Vagina (tissue), 2 donors: ENCODE measurements around the gene ELOVL6. TPM values are rescaled to one million over a fixed set of nuclear protein-coding genes. Genes with fewer than 3 reads are reported as not detected.

ENCODE experiments used
- DNase-seq, 2 donors: peaks; one replicate each; pipeline ENCODE4 v3.0.0-alpha.2; 2017; ENCODE audit errors: extremely low spot score in 2 of 2
- H3K27ac ChIP-seq: fragments of 200-600 bp; sonication (generic); one replicate; pipeline ENCODE4 v1.5.1; 2019
- H3K27me3 ChIP-seq: fragments of 200-600 bp; sonication (generic); one replicate; pipeline ENCODE4 v1.5.1; 2019
- H3K36me3 ChIP-seq, 2 donors: fragments of 200-600 bp; sonication (generic); one replicate each; pipeline ENCODE4 v1.5.1; 2017 to 2019
- H3K4me1 ChIP-seq: fragments of 200-600 bp; sonication (generic); one replicate; pipeline ENCODE4 v1.5.1; 2019
- H3K4me3 ChIP-seq, 2 donors: fragments of 200-600 bp; sonication (generic); 1 replicate in 1 of 2; 2 replicates in 1 of 2; pipeline ENCODE4 v1.5.1; 2016 to 2019
- H3K9me3 ChIP-seq: fragments of 200-600 bp; sonication (generic); one replicate; pipeline ENCODE4 v1.5.1; 2019
- CTCF ChIP-seq, 3 experiments: fragments of 450-650 bp in 2 of 3; fragments of 200-600 bp in 1 of 3; sonication (generic) in 1 of 3; IDR thresholded peaks; one replicate each; pipeline ENCODE4 v1.5.1; 2017 to 2019; ENCODE audit warnings: antibody characterized with exemption in 3 of 3, mild to moderate bottlenecking in 2 of 3, moderate library complexity in 2 of 3
- POLR2A ChIP-seq, 2 donors: fragments of 450-650 bp; IDR thresholded peaks; one replicate each; pipeline ENCODE4 v1.6.1; 2017; ENCODE audit warnings: antibody characterized with exemption in 2 of 2, mild to moderate bottlenecking in 2 of 2, moderate library complexity in 2 of 2
- POLR2AphosphoS5 ChIP-seq, 2 donors: sonication (generic); formaldehyde crosslinking; IDR thresholded peaks; one replicate each; pipeline ENCODE4 v1.9.0; 2017; ENCODE audit warnings: antibody characterized with exemption in 2 of 2, mild to moderate bottlenecking in 2 of 2, low read depth in 1 of 2; ENCODE audit not compliant: insufficient read depth in 1 of 2
- intact Hi-C: fragments of 100-400 bp; cut with DNase I; formaldehyde crosslinking; loops from one replicate; pipeline ENCODE4 v1.15.1; 2023
- total RNA-seq: library from RNA; depleted of rRNA; stranded (reverse); fragments of >200 nt; gene quantifications from one replicate; pipeline ENCODE4 v1.2.3, GENCODE V29; 2016

The ELOVL6 gene
- total RNA-seq, 1 donor from 2014 or later: 9.1 TPM

DNA sequence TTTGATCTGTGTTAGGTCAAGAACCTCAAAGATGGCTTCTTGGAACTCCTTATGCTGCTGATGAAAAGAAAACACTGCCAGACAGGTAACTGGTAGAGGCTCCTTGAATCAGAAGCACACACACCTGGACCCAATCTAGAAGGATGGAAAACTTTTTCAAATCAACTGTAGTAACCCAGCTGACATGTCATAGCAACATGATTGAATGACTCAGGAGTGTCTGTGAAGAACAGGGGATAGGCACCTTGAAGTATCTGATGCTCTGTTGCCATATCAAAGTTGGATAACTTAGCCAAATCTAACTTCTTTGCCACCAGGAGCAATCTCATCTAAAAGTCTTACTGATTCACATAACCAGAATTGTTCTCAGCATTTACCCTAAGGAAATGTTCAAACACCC is 98.8 kb downstream of the ELOVL6 start:
- H3K27me3 ChIP-seq: no peaks in the 10 kb centered on the region
- H3K36me3 ChIP-seq: no peaks in the 10 kb centered on the region
- no peaks in the 10 kb centered on the region for H3K9me3 ChIP-seq
- no peak overlapping the region for H3K4me3 ChIP-seq
- DNase-seq: no peak
- TF ChIP-seq POLR2AphosphoS5 (IDR thresholded peaks at IDR 0.05; ENCODE audit: insufficient read depth in 1 of 2, low read depth in 1 of 2) (no peak), CTCF (IDR thresholded peaks at IDR 0.05) (no peak), POLR2A (IDR thresholded peaks at IDR 0.05) (no peak)
- intact Hi-C loops: no loop called here
- H3K4me1 ChIP-seq: peaks cover 7% of the 10 kb centered on the region
- no peak overlapping the region for H3K27ac ChIP-seq

- Histone ChIP-seq H3K4me1 (peaks cover 7% of the 10 kb centered on the region), H3K36me3 (no peaks in the 10 kb centered on the region), H3K27ac (no peak overlapping the region), H3K27me3 (no peaks in the 10 kb centered on the region), H3K4me3 (no peak overlapping the region), H3K9me3 (no peaks in the 10 kb centered on the region)
- intact Hi-C loops: no loop called here
- DNase-seq: no peak
- TF ChIP-seq POLR2A (IDR thresholded peaks at IDR 0.05) (no peak), POLR2AphosphoS5 (IDR thresholded peaks at IDR 0.05; ENCODE audit: insufficient read depth in 1 of 2, low read depth in 1 of 2) (no peak), CTCF (IDR thresholded peaks at IDR 0.05) (no peak)
These were observed 102.0 kb downstream of the ELOVL6 start for GRCh38 chr4:110096405-110096804.

GRCh38 chr4:110092646-110093045 is 105.8 kb downstream of the ELOVL6 start:
- intact Hi-C loops: no loop called here
- TF ChIP-seq POLR2A (IDR thresholded peaks at IDR 0.05) (no peak), CTCF (IDR thresholded peaks at IDR 0.05) (no peak), POLR2AphosphoS5 (IDR thresholded peaks at IDR 0.05; ENCODE audit: insufficient read depth in 1 of 2, low read depth in 1 of 2) (no peak)

GRCh38 chr4:110091434-110092140 is 106.8 kb downstream of the ELOVL6 start:
- intact Hi-C loops: no loop called here
- DNase-seq: no peak
- H3K9me3 ChIP-seq: no peaks in the 10 kb centered on the region
- no peaks in the 10 kb centered on the region for H3K36me3 ChIP-seq
- no peak for TF ChIP-seq CTCF (IDR thresholded peaks at IDR 0.05)
- no peak for TF ChIP-seq POLR2A (IDR thresholded peaks at IDR 0.05)
- TF ChIP-seq POLR2AphosphoS5 (IDR thresholded peaks at IDR 0.05; ENCODE audit: insufficient read depth in 1 of 2, low read depth in 1 of 2): no peak
- no peaks in the 10 kb centered on the region for H3K27me3 ChIP-seq
- peaks cover 7% of the 10 kb centered on the region for H3K4me1 ChIP-seq
- no peak overlapping the region for H3K4me3 ChIP-seq
- no peak overlapping the region for H3K27ac ChIP-seq

More at GRCh38 chr4:110092646-110093045, 105.8 kb downstream of the ELOVL6 start:
- no peak overlapping the region for H3K4me3 ChIP-seq
- no peaks in the 10 kb centered on the region for H3K36me3 ChIP-seq
- no peaks in the 10 kb centered on the region for H3K27me3 ChIP-seq
- DNase-seq: no peak
- peaks cover 7% of the 10 kb centered on the region for H3K4me1 ChIP-seq
- H3K9me3 ChIP-seq: no peaks in the 10 kb centered on the region
- H3K27ac ChIP-seq: no peak overlapping the region

DNA sequence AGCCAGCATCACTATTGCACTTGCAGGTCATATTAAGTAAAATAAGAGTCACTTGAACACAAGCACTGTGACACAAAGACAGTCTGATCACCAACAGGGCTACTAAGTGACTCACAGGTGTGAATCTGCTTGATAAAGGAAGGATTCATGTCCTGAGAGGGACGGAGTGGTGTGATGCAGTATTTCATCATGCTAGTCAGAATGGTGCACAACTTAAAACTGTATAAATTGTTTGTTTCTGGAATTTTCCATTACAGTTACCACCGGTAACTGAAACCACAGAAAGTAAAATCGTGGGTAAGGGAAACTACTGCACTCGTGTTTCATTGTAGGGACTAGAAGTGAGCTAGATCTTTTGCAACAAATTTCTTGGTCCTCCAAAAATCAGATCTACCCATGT is 109.7 kb downstream of the ELOVL6 start:
- H3K36me3 ChIP-seq: no peaks in the 10 kb centered on the region
- no peak overlapping the region for H3K27ac ChIP-seq
- H3K9me3 ChIP-seq: no peaks in the 10 kb centered on the region
- intact Hi-C loops: no loop called here
- no peak for DNase-seq
- no peaks in the 10 kb centered on the region for H3K4me1 ChIP-seq
- TF ChIP-seq POLR2AphosphoS5 (IDR thresholded peaks at IDR 0.05; ENCODE audit: insufficient read depth in 1 of 2, low read depth in 1 of 2) (no peak), CTCF (IDR thresholded peaks at IDR 0.05) (no peak), POLR2A (IDR thresholded peaks at IDR 0.05) (no peak)
- H3K4me3 ChIP-seq: no peak overlapping the region
- H3K27me3 ChIP-seq: no peaks in the 10 kb centered on the region
